Smooth muscle cell (in vitro differentiated cells): ENCODE data around the gene COL9A3. TPM values are rescaled to one million over a fixed set of nuclear protein-coding genes. Genes with fewer than 3 reads are reported as not detected.

Source experiments
- DNase-seq: peaks from one replicate; lab custom pipeline; 2025; ENCODE audit not compliant: unreplicated experiment; lab: John Stamatoyannopoulos, UW
- H2AFZ ChIP-seq: fragments of 200-600 bp; sonication (generic); 2 replicates; pipeline ENCODE4 v1.6.0; 2016; ENCODE audit warnings: antibody characterized with exemption, low read depth, mild to moderate bottlenecking
- H3F3A ChIP-seq: fragments of 200-600 bp; sonication (generic); 2 replicates; pipeline ENCODE4 v1.6.0; 2017; ENCODE audit warnings: antibody characterized with exemption, low read depth
- H3K27ac ChIP-seq: fragments of 200-600 bp; sonication (generic); 2 replicates; pipeline ENCODE4 v1.5.1; 2016; ENCODE audit warnings: low read depth, mild to moderate bottlenecking
- H3K27me3 ChIP-seq: fragments of 200-600 bp; sonication (generic); 2 replicates; pipeline ENCODE4 v1.6.1; 2016; ENCODE audit warnings: low read depth, mild to moderate bottlenecking
- H3K36me3 ChIP-seq: fragments of 200-600 bp; sonication (generic); 2 replicates; pipeline ENCODE4 v1.5.1; 2016; ENCODE audit warnings: low read depth
- H3K4me1 ChIP-seq: fragments of 200-600 bp; sonication (generic); 2 replicates; pipeline ENCODE4 v1.5.1; 2016; ENCODE audit warnings: low read depth
- H3K4me2 ChIP-seq: fragments of 200-600 bp; sonication (generic); 2 replicates; pipeline ENCODE4 v1.6.0; 2016; ENCODE audit warnings: mild to moderate bottlenecking
- H3K4me3 ChIP-seq: fragments of 200-600 bp; sonication (generic); 2 replicates; pipeline ENCODE4 v1.5.1; 2016; ENCODE audit warnings: mild to moderate bottlenecking
- H3K79me2 ChIP-seq: fragments of 200-600 bp; sonication (generic); 2 replicates; pipeline ENCODE4 v1.6.0; 2016; ENCODE audit warnings: low read depth, mild to moderate bottlenecking
- H3K9ac ChIP-seq: fragments of 200-600 bp; sonication (generic); 2 replicates; pipeline ENCODE4 v1.6.0; 2016; ENCODE audit warnings: low read depth
- H3K9me3 ChIP-seq: fragments of 200-600 bp; sonication (generic); replicated peaks from 2 replicates; pipeline ENCODE4 v1.5.1; 2016; ENCODE audit warnings: low read depth
- H4K20me1 ChIP-seq: fragments of 200-600 bp; sonication (generic); 2 replicates; pipeline ENCODE4 v1.6.0; 2016; ENCODE audit warnings: low read depth
- CTCF ChIP-seq: fragments of 200-600 bp; sonication (generic); IDR thresholded peaks from 2 replicates; pipeline ENCODE4 v1.5.1; 2017; ENCODE audit warnings: borderline replicate concordance, mild to moderate bottlenecking, antibody characterized with exemption; ENCODE audit not compliant: insufficient read depth, poor library complexity, severe bottlenecking
- WGBS: methylation state at CpG from one replicate; pipeline ENCODE4 v1.1.7; 2016; ENCODE audit warnings: low lambda C conversion rate; 5-methylcytosine and 5-hydroxymethylcytosine counted together
- polyA plus RNA-seq: library from polyadenylated mRNA; unstranded; fragments of >200 nt; fragmentation: Nextera tagmentation; extraction: Ambion mirVana; gene quantifications from 2 replicates; pipeline ENCODE4 v1.2.1, GENCODE V29; 2016
- total RNA-seq: library from RNA; depleted of rRNA; stranded (reverse); fragments of >200 nt; gene quantifications from 2 replicates; pipeline ENCODE4 v1.2.3, GENCODE V29; 2014

COL9A3 gene
- total and polyA plus RNA-seq, 2 experiments from 2014 or later: 23.0 to 77.4 TPM

- Histone ChIP-seq H3K4me3 (no peak overlapping the region), H3K9me3 (no peaks in the 10 kb centered on the region), H3K27ac (no peak overlapping the region), H3K4me2 (no peak overlapping the region), H3F3A (no peaks in the 10 kb centered on the region), H3K4me1 (peaks cover 4% of the 10 kb centered on the region), H2AFZ (no peak overlapping the region), H3K79me2 (no peaks in the 10 kb centered on the region), H3K36me3 (no peaks in the 10 kb centered on the region), H3K9ac (no peak overlapping the region), H3K27me3 (no peaks in the 10 kb centered on the region), H4K20me1 (no peaks in the 10 kb centered on the region)
- 97% methylated on average over 26 of the region's 27 CpGs for WGBS
- DNase-seq: no peak
- TF ChIP-seq CTCF: no peak
These were observed 9.3 kb downstream of the COL9A3 start for GRCh38 chr20:62825986-62826645.

DNA sequence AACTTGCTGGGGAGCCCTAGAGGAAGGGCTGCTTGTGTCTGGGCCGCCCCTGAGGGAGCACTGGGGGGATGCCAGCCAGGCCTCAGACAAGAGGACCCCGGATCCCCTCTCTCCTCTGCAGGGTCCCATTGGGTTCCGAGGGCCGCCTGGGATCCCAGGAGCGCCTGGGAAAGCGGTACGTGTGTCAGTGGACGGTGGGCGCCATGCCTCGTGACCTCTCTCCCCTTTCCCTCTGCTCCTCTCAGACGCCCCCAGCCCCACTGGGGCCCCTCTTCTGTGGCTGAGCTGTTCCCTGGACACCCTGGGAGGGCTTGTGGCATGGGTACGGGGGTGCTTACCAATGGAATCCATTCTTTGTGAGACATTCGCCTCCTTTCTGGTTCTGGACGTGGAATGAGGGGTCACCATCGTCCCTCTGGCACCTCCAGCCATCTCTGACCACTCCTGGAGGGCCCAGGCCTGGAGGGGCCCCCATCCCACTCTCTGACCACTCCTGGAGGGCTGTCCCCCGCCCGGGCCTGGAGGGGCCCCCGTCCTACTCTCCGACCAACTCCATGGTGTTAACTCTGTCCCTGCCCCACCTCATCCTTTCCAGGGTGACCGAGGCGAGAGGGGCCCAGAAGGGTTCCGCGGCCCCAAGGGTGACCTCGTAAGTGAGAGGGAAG lies 9.9 kb downstream of the COL9A3 start:
- TF ChIP-seq CTCF: no peak
- Histone ChIP-seq H3K4me3 (no peak overlapping the region), H3K27me3 (no peaks in the 10 kb centered on the region), H3K9ac (no peak overlapping the region), H2AFZ (no peak overlapping the region), H3K27ac (no peak overlapping the region), H3F3A (no peaks in the 10 kb centered on the region), H3K36me3 (no peaks in the 10 kb centered on the region), H4K20me1 (no peaks in the 10 kb centered on the region), H3K4me2 (no peak overlapping the region), H3K9me3 (no peaks in the 10 kb centered on the region), H3K4me1 (peaks cover 4% of the 10 kb centered on the region), H3K79me2 (no peaks in the 10 kb centered on the region)
- 95% methylated on average over 20 of the region's 24 CpGs for WGBS
- DNase-seq: no peak

DNA sequence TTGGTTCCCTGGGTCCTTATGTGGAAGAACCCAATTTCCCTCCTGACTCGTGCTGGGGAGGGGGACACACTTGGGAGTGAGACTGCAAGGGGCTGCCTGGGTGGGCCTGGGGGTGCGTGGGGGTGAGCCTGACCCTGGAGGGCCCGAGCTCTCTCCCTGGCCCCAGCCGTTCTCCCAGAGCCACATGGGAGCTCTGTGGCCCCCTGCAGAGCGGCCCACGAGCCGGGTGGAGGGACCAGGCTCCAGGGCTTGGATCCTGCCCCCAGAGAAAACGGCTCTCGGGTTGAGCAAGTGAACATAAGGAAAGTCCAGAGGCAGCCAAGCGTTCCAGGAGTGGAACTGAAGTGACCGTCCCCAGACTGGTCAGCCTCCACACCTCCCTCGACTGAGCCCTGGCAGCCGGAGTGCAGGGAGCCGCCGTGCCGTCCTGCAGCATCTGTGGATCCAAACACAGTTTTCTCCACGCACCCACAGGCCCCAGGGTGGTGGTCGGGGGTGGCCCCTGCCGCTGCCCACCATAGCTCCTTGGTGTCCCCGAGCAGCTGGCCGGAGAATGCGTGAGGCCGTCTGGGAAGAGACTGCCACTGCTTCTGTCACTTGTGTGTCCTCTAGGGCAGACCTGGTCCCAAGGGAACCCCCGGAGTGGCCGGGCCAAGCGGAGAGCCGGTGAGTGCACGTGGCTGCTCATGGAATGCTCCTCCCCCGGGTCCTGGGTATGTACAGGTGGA lies 10.6 kb downstream of the COL9A3 start:
- 95% methylated on average over 28 of the region's 29 CpGs for WGBS
- Histone ChIP-seq H3K36me3 (no peaks in the 10 kb centered on the region), H3K4me2 (no peak overlapping the region), H4K20me1 (no peaks in the 10 kb centered on the region), H3K27me3 (no peaks in the 10 kb centered on the region), H3K27ac (no peak overlapping the region), H3F3A (no peaks in the 10 kb centered on the region), H3K9me3 (no peaks in the 10 kb centered on the region), H3K4me3 (no peak overlapping the region), H3K4me1 (peaks cover 4% of the 10 kb centered on the region), H3K79me2 (no peaks in the 10 kb centered on the region), H2AFZ (no peak overlapping the region), H3K9ac (no peak overlapping the region)
- TF ChIP-seq CTCF: no peak
- DNase-seq: no peak
